Measurements from ENCODE around the gene FGF21.

GRCh38 chr19:48711106-48711662 is 44.1 kb upstream of the FGF21 start:
- TF ChIP-seq STAT3 (IDR thresholded peaks at IDR 0.05; ENCODE audit: low read depth, low read length) (no peak), ZZZ3 (IDR thresholded peaks at IDR 0.05; ENCODE audit: control insufficient read depth, insufficient read length, low read depth) (no peak), TCF7 (IDR thresholded peaks at IDR 0.05; ENCODE audit: borderline replicate concordance) (no peak), TARDBP (IDR thresholded peaks at IDR 0.05; ENCODE audit: borderline replicate concordance) (no peak), POLR2A (IDR thresholded peaks at IDR 0.05; ENCODE audit: low read depth, low read length) (no peak), EZH2 (IDR thresholded peaks at IDR 0.05; ENCODE audit: borderline replicate concordance, control insufficient read depth, low read depth, low read length) (no peak), HDGF (IDR thresholded peaks at IDR 0.05) (no peak)
- TF ChIP-seq, protein P1, sequence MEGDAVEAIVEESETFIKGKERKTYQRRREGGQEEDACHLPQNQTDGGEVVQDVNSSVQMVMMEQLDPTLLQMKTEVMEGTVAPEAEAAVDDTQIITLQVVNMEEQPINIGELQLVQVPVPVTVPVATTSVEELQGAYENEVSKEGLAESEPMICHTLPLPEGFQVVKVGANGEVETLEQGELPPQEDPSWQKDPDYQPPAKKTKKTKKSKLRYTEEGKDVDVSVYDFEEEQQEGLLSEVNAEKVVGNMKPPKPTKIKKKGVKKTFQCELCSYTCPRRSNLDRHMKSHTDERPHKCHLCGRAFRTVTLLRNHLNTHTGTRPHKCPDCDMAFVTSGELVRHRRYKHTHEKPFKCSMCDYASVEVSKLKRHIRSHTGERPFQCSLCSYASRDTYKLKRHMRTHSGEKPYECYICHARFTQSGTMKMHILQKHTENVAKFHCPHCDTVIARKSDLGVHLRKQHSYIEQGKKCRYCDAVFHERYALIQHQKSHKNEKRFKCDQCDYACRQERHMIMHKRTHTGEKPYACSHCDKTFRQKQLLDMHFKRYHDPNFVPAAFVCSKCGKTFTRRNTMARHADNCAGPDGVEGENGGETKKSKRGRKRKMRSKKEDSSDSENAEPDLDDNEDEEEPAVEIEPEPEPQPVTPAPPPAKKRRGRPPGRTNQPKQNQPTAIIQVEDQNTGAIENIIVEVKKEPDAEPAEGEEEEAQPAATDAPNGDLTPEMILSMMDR (IDR thresholded peaks at IDR 0.05 in 2 of 3, conservative IDR thresholded peaks at IDR 0.05 in 1 of 3; ENCODE audit: control insufficient read depth in 2 of 3, extremely low read depth in 1 of 3, insufficient read depth in 1 of 3, low read depth in 3 of 3, low read length in 3 of 3), result no peak

Measured in GM12878 (cell line).